HG03139 (cell line): ENCODE results near the gene WAPL.

Experiments
- ATAC-seq: cut with Tn5 transposase; IDR thresholded peaks from one replicate; pipeline ENCODE4 v1.9.1; 2021; ENCODE audit not compliant: unreplicated experiment

WAPL gene

DNA sequence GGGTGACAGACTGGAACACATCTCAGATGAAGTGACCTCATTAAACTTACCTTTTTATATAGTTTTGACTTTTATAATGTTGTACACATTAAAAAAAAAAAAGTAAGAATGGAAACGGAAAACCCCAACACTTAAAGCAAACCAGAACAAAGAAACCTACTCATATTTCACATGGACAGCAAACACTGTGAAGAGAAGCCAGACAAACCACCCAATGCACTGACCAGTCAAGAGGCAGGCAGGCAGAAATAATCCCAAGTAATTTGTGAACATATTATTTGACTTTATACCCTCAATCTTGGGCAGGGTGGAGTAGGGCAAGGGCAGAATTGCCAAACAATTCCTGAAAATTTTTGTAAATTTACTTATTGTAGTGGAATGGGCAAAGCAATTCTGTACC is 39.8 kb downstream of the WAPL start:
- ATAC-seq, result no peak

DNA sequence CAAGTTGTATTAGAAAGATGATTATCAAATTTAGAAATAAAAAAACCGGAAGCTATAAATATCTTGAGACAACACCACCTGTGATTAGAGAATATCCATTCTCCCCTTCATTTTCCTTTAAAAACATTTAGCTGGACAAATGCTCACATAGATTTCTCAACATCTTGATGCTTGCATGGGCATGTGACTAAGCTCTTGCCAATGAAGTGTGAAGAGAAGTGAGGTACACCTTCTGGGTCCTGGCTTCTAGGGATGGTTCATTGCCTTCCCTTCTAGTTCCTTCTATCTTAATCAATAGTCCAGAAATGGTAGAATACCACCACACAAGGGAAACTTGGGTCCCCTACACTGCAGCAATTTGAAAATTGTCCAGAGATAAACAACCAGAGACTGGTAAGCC is 41.0 kb downstream of the WAPL start:
- no peak for ATAC-seq

DNA sequence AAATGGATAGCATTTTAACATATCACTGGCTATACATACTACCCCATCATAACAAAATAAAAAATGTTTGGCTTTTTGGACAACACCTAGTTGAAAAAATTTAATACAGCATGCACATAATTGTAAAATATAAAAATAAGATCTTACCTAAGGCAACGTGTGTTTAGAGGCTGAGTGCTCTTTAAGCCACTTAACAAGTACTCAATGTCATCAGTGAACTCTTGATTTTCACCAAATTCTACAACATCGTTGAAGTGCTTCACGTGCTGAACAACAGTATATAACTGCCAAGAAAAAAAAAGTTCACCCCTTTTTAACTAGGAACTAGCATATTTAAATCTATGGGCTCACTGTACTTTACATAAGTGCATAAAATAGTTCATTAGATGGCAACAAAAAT is 49.5 kb downstream of the WAPL start:
- no peak for ATAC-seq

DNA sequence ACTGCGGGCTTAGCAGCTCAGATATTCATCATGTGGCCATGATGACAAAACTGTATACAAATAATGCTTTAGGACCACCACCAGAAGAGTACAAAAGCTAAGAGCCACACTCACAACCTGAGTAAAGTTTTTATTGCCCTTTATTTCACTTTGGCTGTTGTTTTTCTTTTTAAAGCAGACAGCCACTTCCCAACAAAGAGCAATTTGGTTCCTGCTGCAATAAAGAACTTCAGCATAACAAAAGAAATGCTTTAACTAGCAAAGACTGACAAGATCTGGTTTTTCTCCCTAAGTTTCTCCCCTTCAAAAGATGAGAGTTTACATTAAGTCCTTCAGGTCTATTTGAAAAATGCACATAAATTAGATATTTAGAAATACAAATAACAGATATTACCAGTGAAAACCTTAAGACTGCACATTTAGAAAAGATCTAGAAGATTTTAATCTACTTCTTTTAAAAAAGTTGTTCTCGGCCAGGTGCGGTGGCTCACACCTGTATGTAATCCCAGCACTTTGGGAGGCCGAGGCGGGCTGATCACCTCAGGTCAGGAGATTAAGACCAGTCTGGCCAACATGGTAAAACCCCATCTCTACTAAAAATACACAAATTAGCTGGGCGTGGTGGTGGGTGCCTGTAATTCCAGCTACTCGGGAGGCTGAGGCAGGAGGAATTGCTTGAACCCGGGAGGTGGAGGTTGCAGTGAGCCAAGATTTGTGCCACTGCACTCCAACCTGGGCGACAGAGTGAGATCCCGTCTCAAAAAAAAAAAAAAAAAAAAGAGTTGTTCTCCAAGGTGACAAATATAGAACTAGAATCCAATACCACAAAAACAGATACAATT is 59.4 kb downstream of the WAPL start:
- no peak for ATAC-seq

DNA sequence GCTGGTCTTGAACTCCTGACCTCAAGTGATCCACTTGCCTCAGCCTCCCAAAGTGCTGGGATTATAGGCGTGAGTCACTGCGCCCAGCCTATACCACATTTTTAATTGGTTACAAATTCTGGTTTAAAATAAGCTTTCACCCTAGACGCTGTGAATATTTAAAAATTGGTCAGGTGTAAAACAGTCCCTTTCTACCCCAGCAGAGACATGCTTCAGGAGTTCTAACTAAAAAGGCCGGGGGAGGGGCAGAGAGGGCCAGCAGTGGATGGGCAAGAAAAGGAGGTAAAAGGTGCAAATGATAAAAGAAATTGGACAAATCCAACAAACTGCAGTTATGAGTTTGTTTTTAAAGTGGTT is 70.0 kb downstream of the WAPL start:
- ATAC-seq, result peak; percentile 50

DNA sequence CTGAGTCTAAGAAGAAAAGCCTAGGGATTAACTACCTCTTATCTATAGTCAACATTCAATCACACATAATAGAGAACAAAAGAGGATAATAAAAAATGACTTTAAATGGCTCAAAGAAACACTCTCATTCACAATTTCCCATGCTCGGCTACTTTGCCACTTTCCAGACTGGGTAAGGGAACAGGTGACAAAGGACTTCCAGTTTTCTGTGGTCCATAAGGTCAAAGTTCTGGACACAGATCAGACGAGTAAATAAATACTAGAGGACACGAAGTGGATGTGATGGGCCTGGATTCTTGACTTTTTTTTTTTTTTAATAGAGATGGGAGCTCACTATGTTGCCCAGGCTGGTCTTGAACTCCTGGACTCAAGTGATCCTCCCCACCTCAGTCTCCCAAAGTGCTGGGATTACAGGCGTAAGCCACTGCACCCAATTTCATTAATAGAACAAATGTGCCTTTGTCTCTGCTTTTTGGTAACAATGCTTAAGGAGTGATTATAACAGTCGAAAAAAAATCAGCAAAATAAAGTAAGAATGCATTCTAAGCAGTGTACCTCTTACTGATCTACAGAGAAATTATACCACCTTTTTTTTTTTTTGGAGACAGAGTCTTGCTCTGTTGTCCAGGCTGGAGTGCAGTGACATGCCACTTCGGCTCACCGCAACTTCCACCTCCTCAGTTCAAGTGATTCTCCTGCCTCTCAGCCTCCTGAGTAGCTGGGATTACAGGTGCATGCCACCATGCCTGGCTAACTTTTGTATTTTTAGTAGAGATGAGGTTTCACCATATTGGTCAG is 70.6 kb downstream of the WAPL start:
- ATAC-seq, result no peak

DNA sequence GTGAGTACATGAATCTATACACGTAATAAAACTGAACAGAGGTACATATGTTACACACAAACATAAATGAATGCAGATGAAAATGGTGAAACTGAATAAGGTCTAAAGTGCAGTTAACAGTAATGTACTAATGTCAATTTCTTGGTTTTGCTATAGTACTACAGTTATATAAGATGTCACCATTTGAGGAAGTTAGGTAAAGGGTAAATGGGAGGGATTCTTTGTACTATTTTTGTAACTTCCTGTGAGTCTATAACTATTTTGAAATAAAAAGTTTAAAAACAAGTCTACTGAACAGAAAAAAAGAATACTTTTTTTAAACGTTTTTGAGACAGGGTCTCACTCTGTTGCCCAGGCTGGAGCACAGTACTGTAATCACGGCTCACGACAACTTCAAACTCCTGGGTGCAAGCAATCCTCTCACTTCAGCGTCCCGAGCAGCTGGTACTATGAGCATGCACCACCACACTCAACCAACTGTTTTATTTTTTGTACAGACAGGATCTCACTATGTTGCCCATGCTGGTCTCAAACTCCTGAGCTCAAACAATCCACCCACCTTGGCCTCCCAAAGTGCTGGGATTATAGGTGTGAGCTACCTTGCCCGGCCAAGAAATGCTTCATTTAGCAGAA is 71.5 kb downstream of the WAPL start:
- ATAC-seq, result no peak

DNA sequence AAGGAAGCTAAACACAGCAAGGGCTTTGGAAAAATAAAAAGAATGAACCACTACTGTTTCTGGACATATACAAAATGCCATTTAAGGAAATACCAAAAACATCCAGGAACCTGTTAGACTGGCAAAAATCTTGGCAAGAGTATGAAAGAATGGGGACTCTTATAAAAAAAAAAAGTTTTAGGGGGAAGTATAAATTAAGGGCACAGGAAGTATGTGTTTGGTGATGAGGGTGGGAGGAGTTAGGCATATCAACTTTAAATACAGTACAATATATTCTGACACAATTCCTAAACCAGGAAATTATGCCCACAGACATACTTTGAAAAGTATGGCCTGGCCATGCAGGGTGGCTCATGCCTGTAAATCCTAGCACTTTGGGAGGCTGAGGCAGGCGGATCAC is 74.2 kb downstream of the WAPL start:
- ATAC-seq, result no peak

DNA sequence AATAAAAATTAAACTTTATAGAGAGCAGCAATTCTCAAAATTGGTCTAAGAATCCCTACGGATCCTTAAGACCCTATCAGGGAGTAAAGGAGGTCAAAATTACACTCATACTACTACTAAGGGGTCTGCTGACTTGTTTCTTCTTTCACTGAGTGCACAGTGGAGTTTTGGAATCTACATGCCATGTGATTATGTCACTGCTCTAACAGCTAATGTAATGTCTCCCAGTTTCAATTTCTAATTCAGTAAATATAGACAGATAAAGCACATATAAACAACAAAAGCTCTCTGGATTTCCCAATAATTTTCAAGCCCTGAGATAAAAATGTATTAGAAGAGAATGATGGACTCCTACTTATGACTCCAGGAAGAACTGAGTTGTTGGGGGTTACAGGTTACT is 74.6 kb downstream of the WAPL start:
- ATAC-seq, result no peak

DNA sequence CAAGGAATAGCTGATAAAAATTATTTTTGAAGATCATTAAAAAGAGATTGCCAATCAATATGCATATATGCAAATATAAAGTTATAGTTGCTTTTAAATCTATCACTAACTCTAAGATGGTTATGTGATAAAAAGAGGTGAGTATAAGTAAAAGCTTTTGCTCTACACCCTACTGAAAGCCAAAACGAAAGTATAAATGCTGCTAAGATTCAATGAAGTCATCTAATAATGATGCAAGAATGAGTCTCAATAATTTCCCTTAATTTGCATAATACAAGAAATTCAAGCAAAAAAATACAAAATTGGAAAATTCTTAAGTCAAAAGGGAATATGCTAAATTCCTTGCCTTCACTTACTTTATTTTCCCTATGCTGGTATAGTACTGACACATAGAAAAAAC is 75.2 kb downstream of the WAPL start:
- no peak for ATAC-seq

DNA sequence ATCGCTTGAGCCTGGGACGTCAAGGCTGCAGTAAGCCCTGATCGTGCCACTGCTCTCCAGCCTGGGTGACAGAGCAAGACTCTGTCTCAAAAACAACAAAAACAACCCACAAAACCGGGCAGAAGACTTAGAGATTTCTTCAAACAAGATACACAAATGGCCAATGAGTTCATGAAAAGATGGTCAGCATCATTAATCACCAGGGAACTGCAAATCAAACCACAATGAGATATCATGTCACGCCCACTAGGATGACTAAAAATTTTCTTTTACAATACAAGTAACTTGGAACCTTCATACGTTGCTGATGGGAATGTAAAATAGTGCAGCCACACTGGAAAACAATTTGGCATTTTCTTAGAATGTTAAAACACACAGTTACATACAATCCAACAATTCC is 77.7 kb downstream of the WAPL start:
- no peak for ATAC-seq

DNA sequence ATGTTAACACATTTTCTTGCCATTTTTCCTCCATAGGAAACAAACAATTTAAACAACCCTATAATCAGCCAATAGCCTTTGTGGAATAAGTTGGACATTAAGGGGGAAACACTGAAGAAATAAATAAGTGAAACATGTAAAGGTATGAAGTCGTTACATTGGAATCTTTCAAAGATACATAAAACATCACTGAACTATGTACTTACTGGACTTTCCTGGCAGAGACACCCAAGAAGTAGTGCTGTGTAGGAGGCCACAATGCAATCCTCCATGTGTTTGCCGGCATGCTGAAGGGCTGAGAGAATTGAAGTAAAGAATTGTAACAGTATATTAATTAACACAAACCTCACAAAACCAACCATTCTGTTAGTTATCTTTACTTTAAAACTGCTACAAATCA is 78.5 kb downstream of the WAPL start:
- ATAC-seq, result no peak

DNA sequence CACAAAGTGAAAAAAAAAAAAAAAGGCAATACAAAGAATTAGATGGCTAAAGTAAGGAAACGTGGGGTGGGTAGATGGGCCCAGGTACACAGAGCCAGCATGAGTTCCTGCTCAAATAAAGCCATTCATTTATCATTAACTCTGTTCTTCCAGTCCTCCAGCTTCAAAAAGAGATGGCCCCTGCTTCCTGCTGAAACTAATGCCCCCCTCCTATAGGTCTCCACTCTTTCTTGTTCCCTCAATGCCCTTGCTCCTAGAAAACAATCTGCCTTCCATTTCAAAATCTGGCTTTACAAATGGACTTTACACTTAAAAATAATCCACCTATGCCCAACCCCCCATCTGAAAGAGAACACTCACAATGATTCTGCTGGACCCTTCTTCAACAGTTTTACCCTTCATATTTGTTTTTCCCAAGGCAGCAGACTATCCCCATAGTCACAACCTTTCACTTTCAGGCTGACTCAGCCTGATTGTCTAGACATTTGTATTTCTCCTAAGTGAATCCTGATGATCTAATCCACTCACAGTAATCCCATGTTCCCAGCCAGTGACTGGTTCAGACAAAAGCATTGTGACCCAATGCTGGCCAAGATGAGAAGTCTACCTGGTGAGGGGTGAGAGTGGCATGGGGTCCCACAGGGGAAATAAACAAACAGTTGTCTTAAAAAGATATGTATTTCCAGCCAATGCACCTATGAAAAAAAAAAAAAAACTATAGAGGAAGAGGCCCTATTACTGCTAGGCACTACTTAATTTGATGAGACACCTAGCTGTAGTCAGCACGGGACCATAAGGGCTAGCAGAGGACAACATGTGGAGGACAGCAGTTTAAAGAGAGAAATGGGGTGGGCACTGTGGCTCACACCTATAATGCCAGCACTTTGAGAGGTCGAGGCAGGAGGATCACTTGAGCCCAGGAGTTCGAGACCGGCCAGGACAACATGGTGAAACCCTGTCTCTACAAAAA is 80.4 kb downstream of the WAPL start:
- no peak for ATAC-seq

DNA sequence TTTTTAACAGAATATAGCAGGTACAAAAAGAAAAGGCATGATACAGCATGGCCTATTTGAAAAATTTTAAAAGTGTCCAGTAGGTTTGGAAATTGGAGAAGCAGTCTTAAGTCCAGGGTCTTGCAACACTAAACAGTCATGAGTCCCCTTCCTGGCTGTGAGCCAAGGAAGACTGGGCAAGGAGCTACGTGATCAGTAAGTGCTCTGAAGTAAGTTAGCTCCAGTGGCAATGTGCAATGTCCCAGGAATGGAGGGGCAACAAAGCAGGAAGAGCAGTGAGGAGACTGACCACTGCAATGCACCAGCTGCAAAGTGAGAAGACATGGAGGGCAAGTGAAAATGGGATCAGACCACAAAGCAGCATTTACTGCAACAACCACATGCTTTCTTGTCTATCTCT is 82.0 kb downstream of the WAPL start:
- ATAC-seq, result no peak

DNA sequence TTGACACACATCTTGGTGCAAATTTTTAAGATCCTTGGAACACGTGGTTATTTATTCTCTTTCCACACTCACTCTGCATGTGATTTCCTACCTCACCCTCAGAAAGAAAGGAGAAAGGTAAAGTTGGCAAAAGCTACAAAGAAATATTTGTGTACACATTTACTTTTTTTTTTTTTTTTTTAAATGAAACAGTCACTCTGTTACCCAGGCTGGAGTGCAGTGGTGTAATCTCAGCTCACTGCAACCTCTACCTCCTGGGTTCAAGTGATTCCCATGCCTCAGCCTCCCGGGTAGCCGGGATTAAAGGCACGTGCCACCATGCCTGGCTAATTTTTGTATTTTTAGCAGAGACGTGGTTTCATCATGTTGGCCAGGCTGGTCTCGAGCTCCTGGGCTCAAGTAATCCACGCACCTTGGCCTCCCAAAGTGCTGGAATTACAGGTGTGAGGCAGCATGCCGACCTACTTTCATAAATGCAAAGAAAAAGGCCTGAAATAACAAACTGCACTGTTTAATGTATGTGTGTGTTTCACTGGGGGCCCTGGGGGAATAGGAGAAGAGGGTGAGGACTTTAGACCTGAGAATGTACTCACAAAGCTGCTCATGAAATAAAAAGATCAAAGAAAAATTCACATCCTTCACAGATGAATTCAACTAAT is 83.4 kb downstream of the WAPL start:
- ATAC-seq, result no peak

DNA sequence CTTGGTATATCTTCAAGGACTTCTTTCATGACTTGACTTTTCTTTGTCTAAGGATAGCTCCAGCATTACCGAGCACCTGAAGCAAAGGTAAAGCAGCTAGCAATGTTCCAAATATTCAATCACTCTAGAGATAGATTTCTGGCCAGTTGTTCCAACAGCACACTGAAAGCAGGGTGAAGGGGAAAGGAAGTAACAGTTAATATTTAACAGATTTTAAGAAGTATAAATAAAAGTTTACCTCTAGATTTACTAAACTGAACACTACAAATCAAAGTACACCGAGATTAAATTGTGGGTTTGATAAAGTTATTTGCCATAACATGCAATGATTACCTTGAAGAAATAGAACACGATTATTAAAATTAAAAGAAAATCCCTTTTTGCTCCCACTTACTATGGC is 84.1 kb downstream of the WAPL start:
- no peak for ATAC-seq

DNA sequence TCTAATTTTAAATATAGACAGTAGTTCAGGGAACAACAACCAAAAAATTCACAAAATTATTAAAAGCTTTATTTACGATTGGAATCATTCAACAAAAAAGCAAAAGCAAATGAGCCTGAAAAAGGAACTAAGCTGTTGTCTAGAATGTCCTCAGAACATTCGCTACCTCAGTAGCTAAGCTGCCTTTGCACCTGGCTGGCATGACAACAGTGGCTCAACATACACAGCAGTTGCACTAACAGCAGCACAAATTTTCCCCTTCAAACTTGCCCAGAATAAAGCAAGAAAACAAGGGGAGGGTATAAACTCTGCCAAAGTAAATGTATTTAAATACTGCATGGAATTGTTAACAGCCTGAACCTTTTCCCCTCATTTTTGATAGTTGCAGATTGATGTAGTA is 84.6 kb downstream of the WAPL start:
- ATAC-seq, result no peak

DNA sequence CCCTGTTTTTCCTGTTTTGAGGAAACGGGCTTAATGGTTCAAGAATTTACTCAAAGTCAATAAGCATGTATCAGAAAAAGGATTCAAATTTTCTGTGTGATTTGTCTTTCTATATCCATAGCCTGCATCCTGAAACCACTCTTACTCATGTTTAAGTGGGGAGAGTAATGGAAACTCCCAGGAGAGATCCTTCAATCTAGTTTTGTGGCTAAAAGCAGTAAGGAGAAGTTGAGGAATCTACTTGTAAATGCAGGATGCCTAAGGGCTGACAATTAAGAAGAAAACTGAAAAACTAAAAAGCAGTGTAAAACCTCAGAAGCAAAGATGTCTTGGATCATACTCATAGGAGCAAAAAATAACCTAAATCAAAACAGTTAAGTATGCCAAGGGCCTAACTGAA is 86.9 kb downstream of the WAPL start:
- ATAC-seq, result no peak

DNA sequence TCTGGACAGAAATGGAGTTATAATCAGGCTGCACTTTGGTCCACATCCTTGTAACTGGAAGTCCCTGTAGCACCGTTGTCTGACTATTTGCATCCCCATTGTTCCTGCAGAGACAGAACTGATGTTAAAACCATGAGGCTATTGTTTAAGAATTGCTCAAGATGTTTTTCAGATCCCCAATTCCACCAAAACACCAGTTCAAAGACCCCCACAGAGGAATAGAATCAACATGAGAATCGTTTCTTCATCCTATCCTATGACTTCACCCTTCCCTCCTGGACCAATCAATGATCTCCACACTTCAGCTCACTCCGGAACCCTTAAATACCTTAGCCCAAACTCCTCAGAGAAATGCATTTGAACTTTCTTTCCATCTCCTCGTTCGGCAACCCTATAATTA is 97.9 kb downstream of the WAPL start:
- ATAC-seq, result no peak

DNA sequence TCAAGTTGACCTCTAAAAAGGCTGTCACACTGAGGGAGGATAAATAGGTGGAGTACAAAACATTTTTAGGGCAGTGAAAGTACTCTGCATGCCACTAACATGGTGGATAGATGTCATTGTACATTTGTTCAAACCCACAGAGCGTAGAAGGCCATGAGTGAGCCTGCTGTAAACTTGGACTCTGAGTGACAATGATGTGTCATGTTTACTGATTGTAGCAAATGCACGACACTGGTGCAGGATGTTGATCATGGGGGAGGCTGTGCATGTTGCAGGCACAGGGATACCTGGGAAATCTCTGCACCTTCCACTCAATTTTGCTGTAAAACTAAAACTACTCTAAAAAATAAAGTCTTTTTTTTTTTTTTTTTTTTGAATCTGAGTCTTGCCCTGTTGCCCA is 102.5 kb downstream of the WAPL start:
- ATAC-seq, result no peak
